Measurements from ENCODE around the gene TFR2.
"Not testable (repeated sequence)": the region's sequence is repeated elsewhere in the genome, so short reads cannot be mapped to it uniquely, and the experiment has no call there.

Gene TFR2

DNA sequence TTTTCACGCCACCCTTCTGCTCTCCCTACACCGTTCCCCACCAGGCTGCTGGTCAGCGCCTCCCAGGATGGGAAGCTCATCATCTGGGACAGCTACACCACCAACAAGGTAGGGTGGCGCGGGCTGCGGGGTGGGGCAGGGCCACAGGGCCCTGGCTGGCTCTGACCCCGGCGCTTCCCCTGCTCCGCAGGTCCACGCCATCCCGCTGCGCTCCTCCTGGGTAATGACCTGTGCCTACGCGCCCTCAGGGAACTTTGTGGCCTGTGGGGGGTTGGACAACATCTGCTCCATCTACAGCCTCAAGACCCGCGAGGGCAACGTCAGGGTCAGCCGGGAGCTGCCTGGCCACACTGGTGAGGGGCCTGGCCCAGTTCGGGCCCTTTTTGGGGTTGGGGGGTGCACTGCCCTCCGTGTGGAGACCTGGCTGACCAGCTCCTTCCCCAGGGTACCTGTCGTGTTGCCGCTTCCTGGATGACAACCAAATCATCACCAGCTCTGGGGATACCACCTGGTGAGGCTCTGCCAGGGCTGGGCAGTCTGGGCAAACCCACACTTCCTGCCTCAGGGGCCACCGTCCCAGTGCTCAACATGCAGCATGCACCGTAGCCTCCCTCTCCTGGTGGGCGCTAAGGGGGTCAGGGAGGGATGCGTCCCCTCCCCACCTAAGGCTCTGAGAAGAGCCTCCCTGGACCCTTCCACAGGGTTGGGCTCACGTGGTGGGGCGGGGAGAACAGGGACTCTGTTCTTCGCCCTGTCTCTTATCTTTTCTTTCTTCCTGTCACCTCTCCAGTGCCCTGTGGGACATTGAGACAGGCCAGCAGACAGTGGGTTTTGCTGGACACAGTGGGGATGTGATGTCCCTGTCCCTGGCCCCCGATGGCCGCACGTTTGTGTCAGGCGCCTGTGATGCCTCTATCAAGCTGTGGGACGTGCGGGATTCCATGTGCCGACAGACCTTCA is 36.2 kb upstream of the TFR2 start:
- DNase-seq: no peak

DNA sequence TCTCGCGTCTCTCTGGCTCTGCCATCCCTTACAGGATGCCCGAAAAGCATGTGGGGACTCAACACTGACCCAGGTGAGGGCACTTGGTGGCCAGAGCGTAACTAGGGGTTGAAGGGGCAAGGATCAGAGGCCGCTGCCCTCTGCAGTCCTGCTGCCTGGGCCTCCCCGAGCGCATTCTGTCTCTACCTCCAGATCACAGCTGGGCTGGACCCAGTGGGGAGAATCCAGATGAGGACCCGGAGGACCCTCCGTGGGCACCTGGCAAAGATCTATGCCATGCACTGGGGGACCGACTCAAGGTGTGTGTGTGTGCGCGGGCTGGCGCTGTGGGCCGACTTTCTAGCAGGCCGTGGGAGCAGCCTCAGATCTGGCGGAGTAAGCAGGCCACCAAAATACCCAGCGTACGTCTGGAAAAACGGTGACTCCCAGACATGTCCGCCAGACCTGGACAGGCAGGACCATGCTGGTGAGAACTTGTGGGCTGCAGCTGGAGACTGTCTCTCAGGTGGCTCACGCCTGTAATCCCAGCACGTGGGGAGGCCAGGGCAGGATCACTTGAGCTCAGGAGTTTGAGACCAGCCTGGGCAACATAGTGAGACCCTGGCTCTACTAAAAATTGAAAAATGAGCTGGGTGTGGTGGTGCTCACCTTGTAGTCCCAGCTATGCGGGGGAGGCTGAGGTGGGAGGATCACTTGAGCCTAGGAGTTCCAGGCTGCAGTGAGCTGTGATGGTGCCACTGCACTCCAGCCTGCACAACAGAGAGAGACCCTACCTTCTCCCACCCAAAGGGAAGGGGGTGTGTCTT is 35.4 kb upstream of the TFR2 start:
- DNase-seq: no peak

DNA sequence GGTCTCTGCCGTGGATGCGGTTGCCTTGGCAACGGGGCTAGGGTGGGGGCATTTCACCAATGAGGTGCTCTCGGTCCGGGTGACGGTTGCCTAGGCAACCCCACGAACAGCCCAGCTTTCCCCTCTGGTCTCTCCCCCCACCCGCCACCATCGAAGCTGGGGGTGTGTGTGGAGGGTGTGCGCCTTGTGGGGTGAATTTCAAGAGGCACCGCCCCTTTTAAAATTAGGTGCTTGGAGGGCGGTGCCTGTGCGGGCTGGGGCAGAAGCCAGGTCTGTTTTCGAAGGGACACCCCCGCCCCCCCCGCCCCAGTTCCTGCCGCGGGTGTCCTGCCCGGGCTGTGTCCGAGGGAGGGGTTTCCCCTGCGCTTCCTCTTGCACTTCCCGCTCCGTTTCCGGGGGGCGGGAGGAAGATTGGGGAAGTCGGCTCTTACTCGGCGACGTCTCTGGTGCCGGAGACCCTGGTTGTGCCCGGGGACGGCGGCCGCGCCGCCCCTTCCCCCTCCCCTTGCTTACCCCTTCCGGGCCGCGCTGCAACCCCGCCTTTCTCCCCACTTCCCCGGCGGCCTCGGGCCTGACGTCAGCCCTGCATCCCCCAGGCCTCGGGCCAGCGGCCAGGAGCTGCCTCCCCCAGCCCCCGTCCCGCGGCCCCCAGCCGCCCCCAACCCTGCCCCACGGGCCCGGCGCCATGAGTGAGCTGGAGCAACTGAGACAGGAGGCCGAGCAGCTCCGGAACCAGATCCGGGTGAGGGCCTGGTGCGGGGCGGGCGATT is 34.4 kb upstream of the TFR2 start:
- DNase-seq: peak; percentile 76 to 85

DNA sequence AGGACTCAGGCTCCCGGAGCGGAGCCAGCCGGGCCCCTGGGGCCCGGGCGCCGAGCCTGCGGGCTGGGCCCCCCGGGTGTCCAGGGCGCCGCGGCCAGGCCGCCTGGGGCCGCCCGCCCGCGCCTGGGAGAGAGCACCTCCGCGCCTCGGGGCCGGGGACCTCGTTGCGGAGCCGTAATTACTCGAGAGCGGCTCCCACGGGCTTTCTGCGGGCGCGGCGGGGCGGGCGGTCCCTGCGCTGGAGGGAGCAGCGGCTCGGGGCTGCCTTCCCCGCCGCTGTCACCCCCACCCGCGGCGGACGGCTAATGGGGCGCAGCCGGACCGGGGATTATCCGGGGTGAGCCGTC is 33.7 kb upstream of the TFR2 start:
- DNase-seq: peak in 1 of 2 donors; percentile 49

DNA sequence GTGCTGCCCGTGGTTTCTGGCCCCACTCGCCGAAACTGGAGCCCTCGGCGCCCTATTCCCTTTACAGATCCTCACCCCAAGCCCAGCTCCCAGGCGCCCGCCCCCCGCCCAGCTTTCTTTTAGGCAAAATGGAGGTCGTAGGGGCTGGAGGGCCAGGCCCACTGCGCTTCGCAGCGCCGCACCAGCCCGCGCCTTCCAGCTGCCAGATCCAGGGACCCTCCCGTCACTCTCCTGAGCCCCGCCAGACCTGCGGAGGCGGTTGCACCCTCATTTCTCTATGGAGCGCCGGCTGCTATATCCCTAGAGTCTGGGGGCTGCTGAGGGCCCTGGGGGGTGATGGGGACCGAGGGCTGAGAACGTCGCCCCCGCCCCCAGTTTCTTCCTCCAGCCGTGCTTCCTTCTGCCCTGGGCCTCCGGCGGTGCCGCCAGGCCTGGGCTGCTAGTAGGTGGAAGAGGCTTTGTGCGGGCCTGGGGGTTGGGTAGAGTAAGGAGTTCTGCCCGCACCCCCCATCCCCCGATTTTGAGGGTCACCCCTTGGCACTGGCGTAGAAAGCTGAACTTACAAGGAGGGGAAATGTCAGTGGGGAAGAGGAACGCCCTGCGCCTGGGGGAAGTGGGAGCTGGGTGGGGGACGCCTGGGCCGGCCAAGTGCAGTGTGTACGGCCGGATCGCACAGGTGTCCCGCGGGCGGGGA is 33.2 kb upstream of the TFR2 start:
- DNase-seq: no peak

DNA sequence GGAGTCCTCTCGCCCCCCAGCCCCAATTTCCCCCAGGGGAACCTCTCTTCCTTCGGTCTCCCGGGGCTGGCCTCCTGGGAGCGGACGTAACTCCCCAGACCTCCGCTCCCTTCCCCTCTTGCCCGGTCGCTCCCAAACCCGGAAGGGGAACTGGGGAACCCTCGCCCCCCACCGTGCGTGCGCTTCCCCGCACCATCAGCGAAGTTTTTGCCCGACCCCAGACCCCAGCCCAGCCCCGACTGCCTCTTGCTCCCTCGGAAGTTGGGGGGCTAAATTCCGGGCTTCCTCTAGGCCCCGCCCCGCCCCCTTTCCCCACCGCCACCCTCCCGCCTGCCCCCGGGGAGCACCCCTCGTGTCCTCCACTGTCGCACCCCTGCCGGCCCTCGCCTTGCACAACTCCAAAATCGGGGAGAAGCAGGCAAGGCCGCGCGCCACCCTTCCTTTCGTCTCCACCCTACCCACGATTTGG is 32.6 kb upstream of the TFR2 start:
- peak; percentile 38 to 45 for DNase-seq

DNA sequence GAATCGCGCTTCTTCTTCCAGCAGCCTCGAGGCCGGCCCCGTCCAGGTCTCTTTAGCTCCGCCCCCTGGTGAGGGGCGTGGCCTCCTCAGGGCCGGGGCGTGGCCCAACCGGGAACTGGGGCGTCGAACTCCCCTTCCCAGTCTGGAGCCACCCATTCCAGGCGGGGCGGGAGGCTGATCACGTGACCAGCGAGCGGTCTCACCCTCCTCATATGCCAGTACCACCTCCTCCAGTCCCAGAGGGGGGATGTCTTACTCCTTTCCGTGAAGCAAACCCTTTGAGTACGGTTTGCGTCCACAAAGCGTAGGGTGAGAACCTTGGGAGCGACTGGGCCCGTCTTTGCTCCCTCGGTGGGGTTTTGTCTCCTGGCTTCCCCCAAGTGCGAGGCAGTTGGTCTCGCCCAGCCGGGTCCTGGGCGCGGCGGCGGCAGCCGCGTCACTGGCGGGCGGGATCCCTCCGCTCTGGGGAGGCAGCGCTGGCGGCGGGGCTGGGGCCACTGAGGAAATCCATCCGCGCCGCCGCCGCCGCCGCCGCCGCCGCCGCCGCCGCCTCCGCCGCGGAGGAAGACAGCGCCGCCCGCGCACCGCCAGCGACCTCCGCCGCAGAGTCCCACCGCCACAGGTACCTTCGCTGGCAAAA is 32.1 kb upstream of the TFR2 start, which contains the start of gene GNB2:
Gene GNB2, plus strand, starts transcription at position 439 of the 640 bp plus-strand sequence. CDS start 2,526 bp downstream, outside the sequence.
- peak; percentile 98 to 99 for DNase-seq

DNA sequence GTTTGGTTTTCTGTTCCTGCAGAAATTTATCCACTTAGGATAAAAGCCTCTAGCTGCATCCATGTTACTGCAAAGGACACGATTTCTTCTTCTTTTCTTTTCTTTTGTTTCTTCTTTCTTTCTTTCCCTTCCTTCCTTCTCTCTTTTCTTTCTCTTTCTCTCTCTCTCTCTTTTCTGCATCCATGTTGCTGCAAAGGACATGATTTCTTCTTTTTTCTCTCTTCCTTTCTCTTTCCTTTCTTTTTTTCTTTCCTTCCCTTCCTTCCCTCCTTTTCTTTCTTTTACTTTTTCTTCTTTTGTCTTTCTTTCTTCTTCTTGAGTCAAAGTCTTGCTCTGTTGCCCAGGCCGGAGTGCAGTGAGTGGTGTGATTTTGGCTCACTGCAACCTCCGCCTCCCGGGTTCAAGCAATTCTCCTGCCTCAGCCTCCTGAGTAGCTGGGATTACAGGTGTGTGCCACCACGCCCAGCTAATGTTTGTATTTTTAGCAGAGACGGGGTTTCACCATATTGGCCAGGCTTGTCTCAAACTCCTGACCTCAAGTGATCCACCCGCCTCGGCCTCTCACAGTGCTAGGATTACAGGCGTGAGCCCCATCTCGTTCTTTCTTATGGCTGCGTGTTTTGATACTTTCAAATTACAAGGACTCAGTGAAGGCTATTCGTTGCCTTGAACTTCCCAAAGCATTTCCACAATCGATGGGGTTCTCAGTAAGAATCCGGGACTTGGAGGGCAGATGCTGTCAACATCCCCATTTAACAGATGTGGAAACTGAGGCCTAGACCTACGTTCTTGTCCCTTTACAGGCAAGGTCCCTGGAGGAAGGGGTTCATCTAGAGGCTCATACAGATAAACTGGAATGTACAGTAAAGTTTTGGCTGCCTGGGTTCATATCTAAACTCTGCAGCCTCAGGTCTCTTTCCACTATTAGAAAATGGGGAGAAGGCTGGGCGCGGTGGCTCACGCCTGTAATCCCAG is 30.3 kb upstream of the TFR2 start:
- no peak for DNase-seq

DNA sequence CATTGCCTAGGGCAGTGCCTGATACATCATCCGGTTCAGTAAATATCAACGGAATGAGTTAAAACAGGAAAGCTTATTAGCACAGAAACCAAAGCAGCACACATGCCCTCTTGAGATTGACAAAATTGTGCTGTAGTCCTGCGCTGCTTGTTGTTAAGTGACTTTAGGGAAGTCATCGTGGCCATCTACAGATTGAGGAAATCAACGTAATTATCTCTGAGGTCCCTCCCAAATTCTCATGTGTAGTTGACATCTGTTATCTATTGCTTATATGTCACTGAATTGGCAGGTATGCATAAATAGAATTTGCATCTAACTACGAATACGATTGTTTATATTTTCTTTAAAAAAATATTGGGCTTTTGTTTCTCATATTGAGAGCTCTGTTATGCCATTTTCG is 28.7 kb upstream of the TFR2 start:
- no peak for DNase-seq

DNA sequence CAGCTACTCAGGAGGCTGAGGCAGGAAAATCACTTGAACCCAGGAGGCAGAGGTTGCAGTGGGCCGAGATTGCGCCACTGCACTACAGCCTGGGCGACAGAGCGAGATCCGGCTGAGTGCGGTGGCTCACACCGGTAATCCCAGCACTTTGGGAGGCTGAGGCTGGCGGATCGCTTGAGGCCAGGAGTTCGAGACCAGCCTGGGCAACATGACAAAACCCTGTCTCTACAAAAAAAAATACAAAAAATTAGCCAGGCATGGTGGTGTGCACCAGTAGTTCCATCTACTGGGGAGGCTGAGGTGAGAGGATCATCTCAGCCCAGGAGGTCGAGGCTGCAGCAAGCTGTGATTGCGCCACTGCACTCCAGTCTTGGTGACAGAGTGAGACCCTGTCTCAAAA is 27.8 kb upstream of the TFR2 start:
- DNase-seq: not testable (repeated sequence)

DNA sequence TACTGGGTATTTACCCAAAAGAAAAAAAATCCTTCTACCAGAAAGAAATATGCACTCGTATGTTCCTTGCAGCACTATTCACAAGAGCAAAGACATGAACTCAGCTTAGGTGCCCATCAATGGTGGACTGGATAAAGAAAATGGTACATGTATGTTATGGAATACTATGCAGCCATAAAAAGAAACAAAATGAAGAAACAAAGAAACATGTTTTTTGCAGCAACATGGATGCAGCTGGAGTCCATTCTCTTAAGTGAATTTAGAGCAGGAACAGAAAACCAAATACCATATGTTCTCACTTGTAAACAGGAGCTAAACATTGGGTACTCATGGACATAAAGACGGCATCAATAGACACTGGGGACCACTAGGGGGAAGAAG is 26.7 kb upstream of the TFR2 start:
- DNase-seq: no peak

DNA sequence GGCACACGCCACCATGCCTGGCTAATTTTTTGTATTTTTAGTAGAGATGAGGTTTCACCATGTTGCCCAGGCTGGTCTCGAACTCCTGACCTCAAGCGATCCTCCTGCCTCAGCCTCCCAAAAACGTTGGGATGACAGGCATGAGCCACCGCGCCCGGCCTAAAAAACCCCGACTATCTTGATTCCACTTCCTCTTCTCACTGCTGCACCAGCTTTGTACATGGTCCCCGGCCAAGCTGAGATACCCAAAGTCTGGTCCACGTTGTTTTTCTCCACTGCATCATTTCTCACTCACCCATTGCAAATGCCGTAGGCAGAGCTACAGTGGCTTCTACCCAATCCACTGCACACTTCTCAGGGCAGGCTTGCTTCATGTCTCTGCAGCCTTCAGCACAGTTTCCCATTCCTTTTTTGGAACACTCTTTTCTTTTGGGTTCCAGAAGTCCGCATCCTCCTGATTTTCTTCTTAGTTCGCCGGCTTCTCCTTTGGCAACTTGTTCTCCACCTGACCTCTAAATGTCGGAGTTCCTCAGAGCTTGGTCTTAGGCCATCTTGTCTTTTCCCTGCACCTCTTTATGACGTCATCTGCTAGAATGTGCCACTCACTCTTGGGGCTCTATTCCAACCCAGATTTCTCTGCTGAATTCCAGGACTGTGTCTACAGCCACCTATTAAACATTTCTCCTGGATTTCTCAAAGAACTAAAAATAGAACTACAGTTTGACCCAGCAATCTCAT is 26.1 kb upstream of the TFR2 start:
- no peak for DNase-seq

DNA sequence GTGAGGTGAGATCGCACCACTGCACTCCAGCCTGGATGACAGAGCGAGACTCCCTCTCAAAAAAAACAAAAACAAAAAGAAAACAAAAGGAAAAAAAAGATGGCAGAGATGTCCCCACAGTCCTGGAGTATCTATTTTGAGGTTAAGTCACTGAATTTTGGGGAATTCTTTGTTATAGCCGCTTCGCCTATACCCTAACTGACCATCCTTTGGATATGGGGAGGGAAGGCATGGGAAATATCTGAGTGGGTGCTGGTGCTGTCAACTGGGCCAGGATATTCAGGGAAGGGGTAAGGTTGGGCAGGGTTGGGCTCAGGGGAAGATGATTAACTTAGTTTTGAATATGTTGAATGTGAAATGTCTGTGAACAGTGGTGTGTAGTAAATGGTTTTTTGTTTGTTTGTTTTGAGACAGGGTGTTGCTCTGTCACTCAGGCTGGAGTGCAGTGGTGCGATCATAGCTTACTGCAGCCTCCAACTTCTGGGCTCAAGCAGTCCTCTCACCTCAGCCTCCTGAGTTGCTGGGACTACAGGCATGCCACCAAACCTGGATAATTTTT is 23.9 kb upstream of the TFR2 start:
- no peak for DNase-seq

DNA sequence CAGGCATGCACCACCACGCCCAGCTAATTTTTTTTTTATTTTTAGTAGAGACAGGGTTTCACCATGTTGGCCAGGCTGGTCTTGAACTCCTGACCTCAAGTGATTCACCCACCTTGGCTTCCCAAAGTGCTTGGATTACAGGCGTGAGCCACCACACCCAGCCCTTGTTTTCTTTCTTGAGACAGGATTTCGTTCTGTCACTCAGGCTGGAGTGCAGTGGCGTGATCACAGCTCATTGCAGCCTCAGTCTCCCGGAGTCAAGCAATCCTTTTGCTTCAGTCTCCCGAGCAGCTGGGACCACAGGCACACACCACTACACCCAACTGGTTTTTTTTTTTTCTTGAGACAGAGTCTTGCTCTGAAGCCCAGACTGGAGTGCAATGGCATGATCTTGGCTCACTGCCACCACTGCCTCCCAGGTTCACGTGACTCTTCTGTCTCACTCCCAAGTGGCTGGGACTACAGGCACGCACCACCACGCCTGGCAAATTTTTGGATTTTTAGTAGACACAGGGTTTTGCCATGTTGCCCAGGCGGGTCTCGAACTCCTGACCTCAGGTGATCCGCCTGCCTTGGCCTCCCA is 20.9 kb upstream of the TFR2 start:
- DNase-seq: not testable (repeated sequence)

DNA sequence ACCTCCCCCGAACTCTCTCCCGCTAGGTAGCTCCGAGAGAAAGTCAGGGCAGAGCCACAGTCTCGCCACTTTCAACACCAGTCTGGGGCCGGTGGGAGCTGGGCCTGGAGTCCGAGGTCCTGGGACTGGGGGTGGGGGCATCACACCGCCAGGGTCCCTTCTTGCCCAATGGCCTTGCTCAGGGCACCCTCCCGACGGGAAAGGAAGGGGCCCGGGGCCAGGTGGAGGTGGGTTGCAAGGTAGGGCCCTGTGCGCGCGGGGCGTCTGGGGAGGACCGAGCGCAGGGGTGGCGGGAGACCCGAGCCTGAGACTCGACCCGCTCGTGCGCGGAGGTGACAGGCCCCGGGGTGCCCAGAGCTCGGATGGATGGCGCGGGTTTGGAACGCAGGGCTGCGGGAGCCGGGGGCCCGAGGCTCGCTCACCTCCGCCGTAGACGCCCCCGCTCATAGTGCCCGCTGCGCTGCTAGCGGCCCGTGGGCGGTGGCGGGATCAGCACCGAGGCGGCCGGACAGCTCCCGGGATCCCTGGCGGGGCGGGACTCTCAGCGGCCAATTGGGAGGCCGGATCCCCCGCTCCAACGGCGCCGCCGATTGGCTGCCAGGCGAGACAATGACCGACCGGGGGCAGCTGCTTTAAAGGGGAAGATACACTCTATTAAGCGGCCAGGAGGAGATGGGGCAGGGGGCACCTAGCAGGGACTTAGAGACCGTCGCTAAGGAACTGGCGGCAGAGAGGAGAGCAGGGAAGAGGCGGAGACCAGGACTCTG is 14.7 kb upstream of the TFR2 start, which contains the start of gene ACTL6B:
Gene ACTL6B, minus strand, starts transcription at position 541 of the 767 bp plus-strand sequence. Its CDS starts 94 bp downstream, at position 447.
- DNase-seq: peak in 1 of 2 donors; percentile 11

DNA sequence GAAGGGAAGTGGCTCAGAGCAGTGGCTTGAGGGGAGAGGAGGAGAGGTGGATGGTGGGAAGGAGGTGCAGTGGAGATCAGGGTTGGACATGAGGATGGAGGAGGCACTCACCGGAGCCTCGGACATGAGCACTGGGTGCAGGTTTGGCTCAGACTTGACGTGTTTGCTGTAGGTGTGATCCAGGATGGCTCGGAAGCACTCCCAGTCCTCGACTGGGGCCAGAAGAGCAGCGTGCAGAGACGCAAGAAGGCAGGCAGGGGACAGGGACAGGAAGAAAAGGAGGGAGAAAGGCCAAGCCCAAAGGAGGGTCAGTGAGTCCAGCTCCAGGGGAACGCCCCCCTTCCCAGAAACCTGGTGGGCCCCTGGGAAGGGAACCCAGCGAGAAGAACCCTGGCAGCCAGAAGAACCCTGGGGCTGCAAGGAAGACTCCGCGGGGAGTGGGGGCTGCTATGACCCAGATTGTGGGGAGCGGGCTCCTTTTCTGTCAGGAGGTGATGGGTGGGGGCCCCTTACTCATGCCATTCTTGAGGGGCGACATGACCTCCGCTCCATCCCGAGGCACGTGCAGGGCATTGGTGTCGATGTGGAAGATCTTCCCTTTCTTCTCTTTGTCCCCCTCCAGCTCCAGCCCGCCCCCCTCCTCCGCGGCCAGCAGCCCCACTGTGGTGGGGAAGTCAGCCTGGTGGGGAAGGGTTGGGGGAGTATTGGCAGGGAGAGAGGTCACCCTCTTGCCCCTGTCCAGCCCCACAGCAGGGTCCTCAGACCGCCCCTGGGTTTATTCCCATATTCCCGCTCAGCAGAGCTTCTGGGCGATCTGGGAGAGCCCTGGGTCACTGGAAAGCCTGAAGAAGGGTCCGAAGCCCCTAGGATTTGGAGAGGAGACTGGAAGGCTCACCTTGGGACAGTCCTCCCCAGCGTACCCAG is 13.8 kb upstream of the TFR2 start:
- no peak for DNase-seq

All from activated CD4-positive, alpha-beta T cell treated with anti-CD3 and anti-CD28 coated beads for 4 hours (primary cell).